Measurements from ENCODE around the gene PTPRN2.

DNA sequence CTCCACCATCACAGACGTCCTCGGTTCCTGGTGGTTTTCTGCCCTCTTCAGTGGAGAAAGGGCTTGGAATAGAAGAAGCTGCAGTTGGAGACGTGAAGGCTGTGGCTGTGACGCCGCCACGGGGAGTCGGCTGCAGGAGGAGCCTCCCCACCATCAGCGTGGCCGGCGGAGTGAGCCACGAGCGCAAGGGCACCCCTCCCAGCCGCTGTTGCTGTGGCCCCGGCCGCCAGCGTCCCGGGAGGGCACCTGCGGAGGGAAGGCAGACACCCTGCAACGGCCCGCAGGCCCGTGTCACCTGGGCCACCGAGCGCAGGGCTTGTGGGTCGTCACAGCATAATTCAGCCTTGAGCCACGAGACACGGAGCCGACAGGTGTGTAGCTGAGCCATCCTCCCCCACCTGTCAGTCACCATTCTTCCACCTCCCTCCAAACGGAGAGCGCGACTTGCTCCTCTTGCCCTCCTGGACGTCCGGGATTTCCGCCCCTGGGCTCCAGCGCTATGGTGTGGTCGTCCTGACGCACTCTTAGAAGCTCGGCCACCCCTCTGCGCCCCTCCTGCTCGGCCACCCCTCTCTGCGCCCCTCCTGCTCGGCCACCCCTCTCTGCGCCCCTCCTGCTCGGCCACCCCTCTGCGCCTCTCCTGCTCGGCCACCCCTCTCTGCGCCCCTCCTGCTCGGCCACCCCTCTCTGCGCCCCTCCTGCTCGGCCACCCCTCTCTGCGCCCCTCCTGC lies 102.7 kb downstream of the PTPRN2 start:
- TF ChIP-seq, protein P1, sequence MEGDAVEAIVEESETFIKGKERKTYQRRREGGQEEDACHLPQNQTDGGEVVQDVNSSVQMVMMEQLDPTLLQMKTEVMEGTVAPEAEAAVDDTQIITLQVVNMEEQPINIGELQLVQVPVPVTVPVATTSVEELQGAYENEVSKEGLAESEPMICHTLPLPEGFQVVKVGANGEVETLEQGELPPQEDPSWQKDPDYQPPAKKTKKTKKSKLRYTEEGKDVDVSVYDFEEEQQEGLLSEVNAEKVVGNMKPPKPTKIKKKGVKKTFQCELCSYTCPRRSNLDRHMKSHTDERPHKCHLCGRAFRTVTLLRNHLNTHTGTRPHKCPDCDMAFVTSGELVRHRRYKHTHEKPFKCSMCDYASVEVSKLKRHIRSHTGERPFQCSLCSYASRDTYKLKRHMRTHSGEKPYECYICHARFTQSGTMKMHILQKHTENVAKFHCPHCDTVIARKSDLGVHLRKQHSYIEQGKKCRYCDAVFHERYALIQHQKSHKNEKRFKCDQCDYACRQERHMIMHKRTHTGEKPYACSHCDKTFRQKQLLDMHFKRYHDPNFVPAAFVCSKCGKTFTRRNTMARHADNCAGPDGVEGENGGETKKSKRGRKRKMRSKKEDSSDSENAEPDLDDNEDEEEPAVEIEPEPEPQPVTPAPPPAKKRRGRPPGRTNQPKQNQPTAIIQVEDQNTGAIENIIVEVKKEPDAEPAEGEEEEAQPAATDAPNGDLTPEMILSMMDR (conservative IDR thresholded peaks at IDR 0.05): no peak
- 0 out of 2 replicates have a peak, but pooled peaks have one; percentile 43 for TF ChIP-seq EZH2 (IDR thresholded peaks at IDR 0.05; ENCODE audit: low read depth)

All from PC-9 (cell line).